H9 (cell line): Measurements from ENCODE around the gene ARL5B. TPM values are rescaled to one million over a fixed set of nuclear protein-coding genes. Genes with fewer than 3 reads are reported as not detected.

Experiments
- DNase-seq: peaks from one replicate; pipeline ENCODE4 v3.0.0-alpha.2; 2017
- H2AFZ ChIP-seq: one replicate; pipeline ENCODE4 v1.6.1; 2013; ENCODE audit warnings: mild to moderate bottlenecking, low read length, control low read depth, moderate library complexity
- H2AK5ac ChIP-seq: 2 replicates; pipeline ENCODE4 v1.6.1; 2013; ENCODE audit warnings: low read length, control low read depth, mixed read lengths; ENCODE audit not compliant: insufficient read length
- H2BK120ac ChIP-seq: one replicate; pipeline ENCODE4 v1.6.1; 2013; ENCODE audit warnings: low read depth, mild to moderate bottlenecking, low read length, control low read depth, inconsistent platforms; ENCODE audit not compliant: poor library complexity, severe bottlenecking
- H2BK12ac ChIP-seq: 2 replicates; pipeline ENCODE4 v1.6.1; 2013; ENCODE audit warnings: low read length, control low read depth, mixed read lengths, low read depth; ENCODE audit not compliant: insufficient read length
- H2BK15ac ChIP-seq: 2 replicates; pipeline ENCODE4 v1.6.1; 2013; ENCODE audit warnings: low read depth, low read length, control low read depth
- H2BK20ac ChIP-seq: one replicate; pipeline ENCODE4 v1.6.1; 2013; ENCODE audit warnings: low read depth, mild to moderate bottlenecking, low read length, control low read depth, inconsistent platforms; ENCODE audit not compliant: poor library complexity, severe bottlenecking
- H2BK5ac ChIP-seq: 2 replicates; pipeline ENCODE4 v1.6.1; 2013; ENCODE audit warnings: low read length, control low read depth, mixed read lengths; ENCODE audit not compliant: insufficient read length
- H3K14ac ChIP-seq: 2 replicates; pipeline ENCODE4 v1.6.1; 2013; ENCODE audit warnings: low read length, control low read depth; ENCODE audit not compliant: insufficient read depth
- H3K18ac ChIP-seq: 2 replicates; pipeline ENCODE4 v1.6.1; 2013; ENCODE audit warnings: low read depth, mild to moderate bottlenecking, mixed read lengths, low read length, control low read depth; ENCODE audit not compliant: insufficient read length
- H3K23ac ChIP-seq: 2 replicates; pipeline ENCODE4 v1.6.1; 2013; ENCODE audit warnings: low read length, control low read depth, mixed read lengths, low read depth; ENCODE audit not compliant: insufficient read length
- H3K23me2 ChIP-seq: 2 replicates; pipeline ENCODE4 v1.6.1; 2013; ENCODE audit warnings: low read depth, mild to moderate bottlenecking, mixed read lengths, low read length, control low read depth; ENCODE audit not compliant: insufficient read length, poor library complexity, severe bottlenecking
- H3K27ac ChIP-seq: 2 replicates; pipeline ENCODE4 v1.5.1; 2013; ENCODE audit warnings: low read length, control low read depth, mixed read lengths, low read depth; ENCODE audit not compliant: insufficient read length
- H3K27me3 ChIP-seq: 2 replicates; pipeline ENCODE4 v1.6.1; 2013; ENCODE audit warnings: low read length, control low read depth, inconsistent platforms; ENCODE audit not compliant: insufficient read depth
- H3K4ac ChIP-seq: 2 replicates; pipeline ENCODE4 v1.6.1; 2013; ENCODE audit warnings: low read depth, mild to moderate bottlenecking, control low read depth, inconsistent platforms, low read length, moderate library complexity
- H3K4me1 ChIP-seq: 2 replicates; pipeline ENCODE4 v1.6.1; 2013; ENCODE audit warnings: low read length, control low read depth, inconsistent platforms; ENCODE audit not compliant: insufficient read depth
- H3K4me2 ChIP-seq: 2 replicates; pipeline ENCODE4 v1.6.1; 2013; ENCODE audit warnings: low read length, control low read depth, mixed read lengths; ENCODE audit not compliant: insufficient read length, insufficient read depth
- H3K56ac ChIP-seq: 2 replicates; pipeline ENCODE4 v1.6.1; 2013; ENCODE audit warnings: low read depth, mild to moderate bottlenecking, mixed read lengths, low read length, control low read depth; ENCODE audit not compliant: insufficient read length
- H3K79me1 ChIP-seq: 2 replicates; pipeline ENCODE4 v1.6.1; 2013; ENCODE audit warnings: low read depth, mild to moderate bottlenecking, moderate library complexity, low read length, control low read depth, inconsistent platforms; ENCODE audit not compliant: insufficient read depth, poor library complexity, severe bottlenecking
- H3K79me2 ChIP-seq: 2 replicates; pipeline ENCODE4 v1.6.1; 2013; ENCODE audit warnings: low read length, control low read depth, inconsistent platforms; ENCODE audit not compliant: insufficient read depth
- H3K9ac ChIP-seq: 2 replicates; pipeline ENCODE4 v1.6.1; 2013; ENCODE audit warnings: low read length, control low read depth, mixed read lengths; ENCODE audit not compliant: insufficient read length; ENCODE audit errors: extremely low read depth
- H3K9me3 ChIP-seq: one replicate; pipeline ENCODE4 v1.6.1; 2013; ENCODE audit warnings: low read depth, low read length, inconsistent platforms; ENCODE audit not compliant: control insufficient read depth
- H3T11ph ChIP-seq: one replicate; pipeline ENCODE4 v1.6.1; 2013; ENCODE audit warnings: mild to moderate bottlenecking, low read length, control low read depth, inconsistent platforms
- H4K20me1 ChIP-seq: one replicate; pipeline ENCODE4 v1.6.1; 2013; ENCODE audit not compliant: control insufficient read depth, insufficient read length, insufficient read depth
- H4K5ac ChIP-seq: 2 replicates; pipeline ENCODE4 v1.6.1; 2013; ENCODE audit warnings: low read depth, mild to moderate bottlenecking, mixed read lengths, low read length, control low read depth; ENCODE audit not compliant: insufficient read length
- H4K8ac ChIP-seq: replicated peaks from 2 replicates; pipeline ENCODE4 v1.6.1; 2013; ENCODE audit warnings: low read length, control low read depth, mixed read lengths, low read depth; ENCODE audit not compliant: insufficient read length
- H4K91ac ChIP-seq: 2 replicates; pipeline ENCODE4 v1.6.1; 2013; ENCODE audit warnings: low read depth, mild to moderate bottlenecking, moderate library complexity, mixed read lengths, low read length, control low read depth; ENCODE audit not compliant: insufficient read length
- H3K27ac Mint-ChIP-seq, 3 experiments: 2 replicates in 2 of 3; 3 replicates in 1 of 3; pipeline ENCODE4 v1.8.0; 2020 to 2021; ENCODE audit warnings: mixed read lengths in 3 of 3, mild to moderate bottlenecking in 1 of 3, moderate library complexity in 1 of 3
- H3K27me3 Mint-ChIP-seq: 2 replicates; pipeline ENCODE4 v1.8.0; 2021; ENCODE audit warnings: low read depth, mild to moderate bottlenecking, moderate library complexity, mixed read lengths
- H3K36me3 Mint-ChIP-seq, 3 experiments: 2 replicates in 2 of 3; 3 replicates in 1 of 3; pipeline ENCODE4 v1.8.0; 2020 to 2021; ENCODE audit warnings: low read depth in 3 of 3, mixed read lengths in 3 of 3; ENCODE audit not compliant: insufficient read depth in 1 of 3
- H3K4me1 Mint-ChIP-seq, 2 experiments: 2 replicates each; pipeline ENCODE4 v1.8.0; 2020; ENCODE audit warnings: mixed read lengths in 2 of 2
- H3K4me3 Mint-ChIP-seq, 2 experiments: 2 replicates in 1 of 2; 3 replicates in 1 of 2; pipeline ENCODE4 v1.8.0; 2020 to 2021; ENCODE audit warnings: mild to moderate bottlenecking in 2 of 2, mixed read lengths in 2 of 2, moderate library complexity in 1 of 2
- H3K9me3 Mint-ChIP-seq, 2 experiments: 2 replicates in 1 of 2; 3 replicates in 1 of 2; pipeline ENCODE4 v1.8.0; 2020; ENCODE audit warnings: mild to moderate bottlenecking in 2 of 2, mixed read lengths in 2 of 2, moderate library complexity in 1 of 2
- WGBS: extraction: QIAGEN DNeasy Blood & Tissue Kit; methylation state at CpG from one replicate; pipeline ENCODE4 v1.1.7; 2013; ENCODE audit warnings: missing lambda C conversion rate, low lambda C conversion rate, mixed read lengths; ENCODE audit not compliant: insufficient read length; ENCODE audit errors: extremely low coverage; 5-methylcytosine and 5-hydroxymethylcytosine counted together
- total RNA-seq: library from RNA; stranded (reverse); gene quantifications from 2 replicates; pipeline ENCODE4 v1.2.1, GENCODE V29; 2021
- TF ChIP-seq, protein P1 (sequence below): fragments of 200-600 bp; sonication (generic); conservative IDR thresholded peaks from 3 replicates; pipeline ENCODE4 v1.8.0; 2021; ENCODE audit warnings: antibody characterized with exemption, mild to moderate bottlenecking

ARL5B gene
- total RNA-seq, 1 experiment from 2014 or later = 33.9 TPM

DNA sequence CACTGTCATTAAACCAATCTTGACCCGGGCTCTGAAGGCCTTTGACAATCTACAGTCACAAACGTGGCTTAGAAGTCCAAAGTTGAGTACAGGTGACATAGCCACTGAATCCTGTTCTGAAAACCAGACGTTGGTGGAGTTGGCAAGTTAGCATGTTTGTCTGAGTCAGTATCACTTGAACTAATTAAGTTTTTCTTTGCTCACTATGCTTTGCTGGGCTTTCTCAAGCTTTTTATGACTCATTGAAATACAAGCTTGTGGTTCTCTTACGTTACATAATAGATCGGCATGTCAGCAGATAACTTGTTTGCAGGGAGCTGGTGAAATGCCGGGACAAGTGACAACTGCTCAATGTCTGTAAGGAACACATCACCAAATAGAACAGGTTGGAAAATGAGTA, 53.8 kb downstream of the ARL5B start:
- H3K9me3 ChIP-seq = no peaks in the 10 kb centered on the region
- no peaks in the 10 kb centered on the region for H3K27me3 Mint-ChIP-seq
- H4K8ac ChIP-seq = no peak overlapping the region
- no peak overlapping the region for H3K56ac ChIP-seq
- no peak overlapping the region for H4K91ac ChIP-seq
- no peak overlapping the region for H2BK12ac ChIP-seq
- no peak overlapping the region for H3K27ac ChIP-seq
- no peak overlapping the region for H2BK5ac ChIP-seq
- TF ChIP-seq, protein P1, sequence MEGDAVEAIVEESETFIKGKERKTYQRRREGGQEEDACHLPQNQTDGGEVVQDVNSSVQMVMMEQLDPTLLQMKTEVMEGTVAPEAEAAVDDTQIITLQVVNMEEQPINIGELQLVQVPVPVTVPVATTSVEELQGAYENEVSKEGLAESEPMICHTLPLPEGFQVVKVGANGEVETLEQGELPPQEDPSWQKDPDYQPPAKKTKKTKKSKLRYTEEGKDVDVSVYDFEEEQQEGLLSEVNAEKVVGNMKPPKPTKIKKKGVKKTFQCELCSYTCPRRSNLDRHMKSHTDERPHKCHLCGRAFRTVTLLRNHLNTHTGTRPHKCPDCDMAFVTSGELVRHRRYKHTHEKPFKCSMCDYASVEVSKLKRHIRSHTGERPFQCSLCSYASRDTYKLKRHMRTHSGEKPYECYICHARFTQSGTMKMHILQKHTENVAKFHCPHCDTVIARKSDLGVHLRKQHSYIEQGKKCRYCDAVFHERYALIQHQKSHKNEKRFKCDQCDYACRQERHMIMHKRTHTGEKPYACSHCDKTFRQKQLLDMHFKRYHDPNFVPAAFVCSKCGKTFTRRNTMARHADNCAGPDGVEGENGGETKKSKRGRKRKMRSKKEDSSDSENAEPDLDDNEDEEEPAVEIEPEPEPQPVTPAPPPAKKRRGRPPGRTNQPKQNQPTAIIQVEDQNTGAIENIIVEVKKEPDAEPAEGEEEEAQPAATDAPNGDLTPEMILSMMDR = no peak
- no peak overlapping the region for H3K4me2 ChIP-seq
- H3K9me3 Mint-ChIP-seq = no peaks in the 10 kb centered on the region
- no peak overlapping the region for H3K27ac Mint-ChIP-seq
- H4K5ac ChIP-seq = no peak overlapping the region
- H3K79me2 ChIP-seq = no peaks in the 10 kb centered on the region
- H3K23ac ChIP-seq = no peak overlapping the region
- no peaks in the 10 kb centered on the region for H3K4me1 ChIP-seq
- H3K14ac ChIP-seq = no peak overlapping the region
- no peaks in the 10 kb centered on the region for H3K79me1 ChIP-seq
- no peak overlapping the region for H3K18ac ChIP-seq
- no peak overlapping the region for H2BK15ac ChIP-seq
- no peak overlapping the region for H2AFZ ChIP-seq
- 0 out of 4 replicates have a peak, but pooled peaks cover 0 to 3% of the 10 kb centered on the region in 2 experiments for H3K4me1 Mint-ChIP-seq
- no peaks in the 10 kb centered on the region for H3K27me3 ChIP-seq
- H3T11ph ChIP-seq = no peak overlapping the region
- no peak for DNase-seq
- H4K20me1 ChIP-seq = no peaks in the 10 kb centered on the region
- no peak overlapping the region for H3K4ac ChIP-seq
- no peak overlapping the region for H2BK120ac ChIP-seq
- no peak overlapping the region for H2AK5ac ChIP-seq
- no peaks in the 10 kb centered on the region for H3K23me2 ChIP-seq
- no peak overlapping the region for H2BK20ac ChIP-seq
- H3K36me3 Mint-ChIP-seq = no peaks in the 10 kb centered on the region
- WGBS = no CpG with 5 or more reads among the region's 6 CpGs
- H3K9ac ChIP-seq = no peak overlapping the region
- no peak overlapping the region for H3K4me3 Mint-ChIP-seq
